ENCODE results near the gene PYGO2. TPM values are rescaled to one million over a fixed set of nuclear protein-coding genes. Genes with fewer than 3 reads are reported as not detected.
"Not testable (repeated sequence)": the region's sequence is repeated elsewhere in the genome, so short reads cannot be mapped to it uniquely, and the experiment has no call there.

PYGO2 gene
- total RNA-seq, 2 experiments from 2014 or later = 55.3 TPM

DNA sequence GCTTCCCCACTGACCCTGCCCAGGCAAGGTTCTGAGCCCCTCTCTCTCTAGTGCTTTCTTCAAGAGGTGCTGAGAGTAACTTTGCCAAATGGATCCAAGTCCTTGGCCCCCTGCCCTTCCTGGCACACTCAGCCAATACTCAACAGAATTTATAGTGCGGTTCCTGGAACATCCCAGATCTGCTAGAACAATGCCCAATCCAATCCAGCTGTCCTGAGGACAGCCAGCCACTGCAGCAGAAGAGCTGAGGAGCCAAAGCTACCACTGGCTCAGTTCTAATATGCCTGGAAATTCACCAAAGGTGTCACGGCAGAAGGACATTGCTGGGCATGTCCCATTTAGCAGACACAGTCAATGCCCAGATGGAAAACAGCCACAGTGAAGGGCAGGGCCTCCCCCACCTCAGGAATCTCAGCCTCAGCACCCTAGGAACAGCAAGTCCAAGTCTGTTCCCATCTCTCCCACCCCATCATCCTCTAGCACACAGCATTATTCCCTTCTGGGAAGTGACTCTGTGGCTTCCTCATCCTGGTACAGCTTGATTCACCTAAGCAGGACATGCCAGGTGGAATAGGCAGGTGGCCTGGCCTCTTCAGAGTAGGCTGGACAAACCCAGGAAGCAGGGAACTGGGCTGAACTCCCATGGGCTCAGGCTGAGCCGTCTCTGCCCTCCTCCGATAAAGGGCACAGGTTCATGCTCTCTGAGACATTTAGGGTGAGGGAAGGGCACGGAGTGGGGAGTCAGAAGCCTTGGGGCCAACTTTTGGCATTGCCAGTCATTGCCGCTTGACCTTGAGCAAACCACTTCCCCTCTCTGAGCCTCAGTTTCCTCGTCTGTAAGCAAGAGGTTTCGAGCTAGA is 49.7 kb downstream of the PYGO2 start:
- POLR2A ChIA-PET = no interaction called here
- H3K27ac Mint-ChIP-seq = no peak overlapping the region
- no peak overlapping the region for H3K4me3 Mint-ChIP-seq
- ATAC-seq (ENCODE audit: low read depth) = no peak
- H3K9me3 Mint-ChIP-seq = peaks cover 2% of the 10 kb centered on the region
- H3K27me3 Mint-ChIP-seq = peaks cover 3% of the 10 kb centered on the region
- DNase-seq = no peak
- peaks cover 7% of the 10 kb centered on the region for H3K36me3 Mint-ChIP-seq
- no peaks in the 10 kb centered on the region for H3K4me1 Mint-ChIP-seq

DNA sequence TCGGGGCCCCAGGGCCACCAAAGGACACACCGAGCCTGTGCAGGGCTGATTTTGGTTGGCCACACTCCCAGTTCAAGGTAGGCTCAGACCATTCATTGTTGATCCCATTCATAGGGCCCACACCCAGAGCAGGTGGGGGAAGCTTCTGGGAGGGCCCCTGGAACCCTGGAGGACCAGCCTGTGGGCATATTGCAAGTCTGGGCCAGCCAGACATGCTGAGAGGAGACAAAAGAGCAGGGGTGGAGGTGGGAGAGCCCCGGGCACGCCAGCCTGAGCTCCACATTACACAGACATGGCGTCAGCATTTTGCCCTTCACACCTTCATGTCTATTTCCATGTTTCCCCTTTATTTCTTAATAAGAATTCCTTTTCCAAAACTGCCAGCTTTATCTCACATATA is 50.7 kb downstream of the PYGO2 start:
- H3K27ac Mint-ChIP-seq = no peak overlapping the region
- no peaks in the 10 kb centered on the region for H3K36me3 Mint-ChIP-seq
- no peak for ATAC-seq (ENCODE audit: low read depth)
- POLR2A ChIA-PET = no interaction called here
- H3K9me3 Mint-ChIP-seq = no peaks in the 10 kb centered on the region
- H3K4me1 Mint-ChIP-seq = no peaks in the 10 kb centered on the region
- H3K27me3 Mint-ChIP-seq = peaks cover 3% of the 10 kb centered on the region
- H3K4me3 Mint-ChIP-seq = no peak overlapping the region
- DNase-seq = no peak

DNA sequence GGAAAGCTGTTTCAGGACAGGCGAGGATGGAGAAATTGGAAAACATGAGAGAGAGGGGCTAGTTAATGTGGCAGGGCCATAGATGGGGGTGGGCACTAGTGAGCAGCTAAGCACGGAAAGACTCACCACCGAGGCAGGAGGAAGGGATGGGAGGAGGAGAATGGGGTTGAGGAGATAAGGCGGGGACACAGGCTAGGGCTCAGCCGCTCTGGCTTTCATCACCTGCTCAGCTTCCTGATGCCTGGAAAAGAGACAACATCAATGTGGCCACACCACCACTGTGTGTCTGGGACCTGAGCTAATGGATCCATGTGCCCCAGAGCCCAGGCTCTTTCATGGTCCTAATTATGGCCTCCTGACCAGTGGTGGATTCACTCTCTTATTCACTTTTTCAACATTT is 52.6 kb downstream of the PYGO2 start:
- POLR2A ChIA-PET = no interaction called here
- no peaks in the 10 kb centered on the region for H3K9me3 Mint-ChIP-seq
- H3K27ac Mint-ChIP-seq = no peak overlapping the region
- ATAC-seq (ENCODE audit: low read depth) (no peak), DNase-seq (no peak)
- peaks cover 3% of the 10 kb centered on the region for H3K27me3 Mint-ChIP-seq
- no peaks in the 10 kb centered on the region for H3K36me3 Mint-ChIP-seq
- H3K4me3 Mint-ChIP-seq = no peak overlapping the region
- no peaks in the 10 kb centered on the region for H3K4me1 Mint-ChIP-seq

DNA sequence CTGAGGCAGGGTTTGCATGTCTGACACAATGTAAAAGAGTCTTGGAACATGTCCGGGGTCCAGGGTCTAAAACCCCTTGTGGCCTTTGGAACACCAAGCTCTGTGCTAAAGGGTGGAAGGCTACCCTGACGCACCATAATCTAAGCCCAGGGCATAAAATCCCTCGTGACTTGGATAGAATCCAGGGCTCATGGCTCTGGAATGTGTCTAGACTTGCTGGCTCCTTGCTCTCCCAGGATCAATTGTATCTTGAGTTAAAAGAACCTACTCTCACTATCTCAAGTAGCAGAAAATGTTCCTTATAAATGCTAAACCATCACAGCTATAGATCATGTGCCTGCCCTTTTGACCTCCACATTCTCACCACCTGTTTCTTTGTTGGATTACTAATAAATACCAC is 53.5 kb downstream of the PYGO2 start:
- H3K36me3 Mint-ChIP-seq; ATAC-seq (ENCODE audit: low read depth); H3K4me3 Mint-ChIP-seq; H3K27me3 Mint-ChIP-seq; H3K9me3 Mint-ChIP-seq; DNase-seq; POLR2A ChIA-PET; H3K27ac Mint-ChIP-seq; H3K4me1 Mint-ChIP-seq: not testable (repeated sequence)

Small RNAs within 50 kb of the gene (microRNA-seq; reads per million reads assigned to microRNA genes)
- not detected for gene MIR4258

Other genes with a start within 250 kb of the PYGO2 start
- gene KCNN3, start 91.5 kb downstream of the PYGO2 start, total RNA-seq = under 1 TPM in 1 of 2 experiments, not detected in 1; 0.06 TPM
- gene PMVK, start 25.1 kb downstream of the PYGO2 start, total RNA-seq = 10 to 100 TPM; 25.6 to 26.4 TPM
- 100 to 1,000 TPM; 149 to 155 TPM for gene PBXIP1, start 5.7 kb downstream of the PYGO2 start, total RNA-seq
- 10 to 100 TPM; 67.4 to 72.3 TPM for gene SHC1, start 9.0 kb upstream of the PYGO2 start, total RNA-seq
- 100 to 1,000 TPM; 112 to 114 TPM for gene CKS1B, start 12.9 kb upstream of the PYGO2 start, total RNA-seq
- 10 to 100 TPM; 46.2 to 48.9 TPM for gene FLAD1, start 21.6 kb upstream of the PYGO2 start, total RNA-seq
- 1 to 10 TPM; 1.1 to 1.9 TPM for gene LENEP, start 31.8 kb upstream of the PYGO2 start, total RNA-seq
- gene ZBTB7B, start 41.0 kb upstream of the PYGO2 start, total RNA-seq = 10 to 100 TPM; 41.4 to 48.4 TPM
- 1 to 10 TPM in 1 of 2 experiments, under 1 TPM in 1; 0.91 to 1.4 TPM for gene DCST2, start 72.0 kb upstream of the PYGO2 start, total RNA-seq
- not detected for gene DCST1, start 72.0 kb upstream of the PYGO2 start, total RNA-seq
- gene ADAM15, start 89.5 kb upstream of the PYGO2 start, total RNA-seq = 10 to 100 TPM; 37.0 to 37.3 TPM
- gene EFNA4, start 102.0 kb upstream of the PYGO2 start, total RNA-seq = 1 to 10 TPM; 7.9 to 8.1 TPM
- 1 to 10 TPM; 3.6 to 4.2 TPM for gene EFNA3, start 117.1 kb upstream of the PYGO2 start, total RNA-seq
- under 1 TPM; 0.25 to 0.48 TPM for gene EFNA1, start 166.1 kb upstream of the PYGO2 start, total RNA-seq
- 10 to 100 TPM; 40.7 to 45.0 TPM for gene SLC50A1, start 174.1 kb upstream of the PYGO2 start, total RNA-seq
- 10 to 100 TPM; 60.0 to 71.1 TPM for gene DPM3, start 178.7 kb upstream of the PYGO2 start, total RNA-seq
- gene KRTCAP2, start 211.5 kb upstream of the PYGO2 start, total RNA-seq = 100 to 1,000 TPM; 146 to 170 TPM
- 10 to 100 TPM; 12.4 to 13.4 TPM for gene TRIM46, start 212.1 kb upstream of the PYGO2 start, total RNA-seq
- 10 to 100 TPM; 25.1 to 26.3 TPM for gene THBS3, start 246.1 kb upstream of the PYGO2 start, total RNA-seq
- 10 to 100 TPM; 31.5 to 31.7 TPM for gene MTX1, start 246.9 kb upstream of the PYGO2 start, total RNA-seq

All from activated naive CD8-positive, alpha-beta T cell treated with anti-CD3 and anti-CD28 coated beads, Interleukin-2, amount 10 ng/mL, durations not matched to agents 7 days and 5 days (primary cell).